ENCODE results near the gene TTLL4. TPM values are rescaled to one million over a fixed set of nuclear protein-coding genes. Genes with fewer than 3 reads are reported as not detected.

Gene TTLL4
- total RNA-seq, 2 donors from 2014 or later = 30.9 to 34.4 TPM

DNA sequence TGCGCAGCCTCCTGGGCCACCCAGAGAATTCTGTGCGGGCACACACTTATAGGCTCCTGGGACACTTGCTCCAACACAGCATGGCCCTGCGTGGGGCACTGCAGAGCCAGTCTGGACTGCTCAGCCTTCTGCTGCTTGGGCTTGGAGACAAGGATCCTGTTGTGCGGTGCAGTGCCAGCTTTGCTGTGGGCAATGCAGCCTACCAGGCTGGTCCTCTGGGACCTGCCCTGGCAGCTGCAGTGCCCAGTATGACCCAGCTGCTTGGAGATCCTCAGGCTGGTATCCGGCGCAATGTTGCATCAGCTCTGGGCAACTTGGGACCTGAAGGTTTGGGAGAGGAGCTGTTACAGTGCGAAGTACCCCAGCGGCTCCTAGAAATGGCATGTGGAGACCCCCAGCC, 11.8 kb upstream of the TTLL4 start:
- Mint-ChIP-seq H3K27me3 (ENCODE audit: low read depth) (no peaks in the 10 kb centered on the region), H3K4me1 (ENCODE audit: low read depth) (no peaks in the 10 kb centered on the region), H3K36me3 (ENCODE audit: insufficient read depth in 2 of 2) (no peaks in the 10 kb centered on the region), H3K27ac (no peak overlapping the region), H3K9me3 (no peaks in the 10 kb centered on the region), H3K4me3 (no peak overlapping the region)
- DNase-seq = no peak
- ATAC-seq (replicated peaks in 1 of 2) = no peak

GRCh38 chr2:218701806-218702205, 8.8 kb upstream of the TTLL4 start:
- no peak overlapping the region for H3K4me3 Mint-ChIP-seq
- H3K27me3 Mint-ChIP-seq (ENCODE audit: low read depth) = peaks cover 10% of the 10 kb centered on the region
- ATAC-seq (replicated peaks in 1 of 2) = no peak
- no peaks in the 10 kb centered on the region for H3K9me3 Mint-ChIP-seq
- H3K27ac Mint-ChIP-seq = peak overlapping the region; percentile 16
- H3K4me1 Mint-ChIP-seq (ENCODE audit: low read depth) = no peaks in the 10 kb centered on the region
- no peak for DNase-seq
- H3K36me3 Mint-ChIP-seq (ENCODE audit: insufficient read depth in 2 of 2) = no peaks in the 10 kb centered on the region

DNA sequence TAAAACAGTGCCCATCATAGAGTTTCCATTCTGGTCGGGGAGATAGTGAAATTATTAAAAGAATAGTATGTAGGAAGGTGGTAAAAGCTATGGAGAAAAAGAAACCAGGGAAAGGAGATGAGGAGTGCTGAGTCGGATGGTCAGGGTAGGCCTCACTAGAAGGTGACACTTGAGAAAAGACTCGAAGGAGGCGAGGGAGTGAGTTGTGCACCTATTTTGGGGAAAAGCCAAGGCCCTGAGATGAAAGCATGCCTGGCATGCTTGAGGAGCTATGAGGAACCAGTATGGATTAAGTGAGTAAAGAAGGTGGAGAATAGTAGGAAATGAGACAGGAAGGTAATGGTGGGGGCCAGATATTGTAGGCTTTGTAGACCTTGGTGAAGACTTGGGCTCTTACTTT, 7.3 kb upstream of the TTLL4 start:
- H3K36me3 Mint-ChIP-seq (ENCODE audit: insufficient read depth in 2 of 2) = no peaks in the 10 kb centered on the region
- H3K4me1 Mint-ChIP-seq (ENCODE audit: low read depth) = no peaks in the 10 kb centered on the region
- H3K27me3 Mint-ChIP-seq (ENCODE audit: low read depth) = peaks cover 12% of the 10 kb centered on the region
- ATAC-seq (replicated peaks in 1 of 2) (no peak), DNase-seq (no peak)
- H3K4me3 Mint-ChIP-seq = no peak overlapping the region
- H3K9me3 Mint-ChIP-seq = no peaks in the 10 kb centered on the region
- no peak overlapping the region for H3K27ac Mint-ChIP-seq

DNA sequence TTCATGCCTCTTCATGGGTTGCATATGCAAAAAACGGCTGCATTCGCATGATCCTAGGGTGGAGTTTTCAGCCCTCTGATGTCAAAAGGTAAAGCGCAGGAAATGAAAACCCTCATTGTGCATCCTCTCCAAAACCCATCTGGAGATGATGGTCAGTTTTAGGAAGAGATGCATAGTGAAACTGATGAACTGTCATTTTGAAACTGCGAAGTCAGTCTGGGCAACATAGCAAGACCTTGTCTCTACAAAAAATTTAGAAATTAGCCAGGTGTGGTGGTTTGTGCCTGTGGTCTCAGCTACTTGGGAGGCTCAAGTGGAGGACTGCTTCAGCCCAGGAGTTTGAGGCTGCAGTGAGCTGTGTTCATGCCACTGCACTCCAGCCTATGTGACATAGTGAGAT, 2.5 kb upstream of the TTLL4 start:
- Mint-ChIP-seq H3K4me1 (ENCODE audit: low read depth) (peaks cover 11% of the 10 kb centered on the region), H3K4me3 (no peak overlapping the region), H3K36me3 (ENCODE audit: insufficient read depth in 2 of 2) (no peaks in the 10 kb centered on the region), H3K9me3 (no peaks in the 10 kb centered on the region), H3K27me3 (ENCODE audit: low read depth) (peaks cover 12% of the 10 kb centered on the region), H3K27ac (peak overlapping the region; percentile 24)
- ATAC-seq (replicated peaks in 1 of 2) (no peak), DNase-seq (peak in 1 of 2 donors; percentile 5)

DNA sequence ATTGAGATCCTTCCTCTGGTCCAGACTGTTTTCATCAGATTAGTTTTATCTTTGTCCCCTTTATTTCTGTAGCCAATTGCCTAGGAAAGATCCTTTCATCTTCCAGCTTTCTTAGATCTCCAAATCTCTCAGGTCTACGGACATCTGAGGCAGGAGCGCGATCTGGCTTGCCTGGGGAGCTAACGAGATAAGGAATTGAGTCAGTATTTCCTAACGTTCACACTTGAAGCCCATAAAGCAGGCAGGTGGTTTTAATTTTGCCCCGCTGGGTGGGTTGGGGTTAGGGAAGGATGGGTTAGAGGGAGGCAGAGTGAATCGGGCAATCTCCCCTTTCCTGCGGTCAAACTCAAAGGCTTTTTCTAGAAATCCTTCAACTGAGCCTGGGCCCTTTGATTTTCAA, 727 bp upstream of the TTLL4 start:
- H3K4me3 Mint-ChIP-seq = peak overlapping the region; percentile 99
- ATAC-seq (replicated peaks in 1 of 2) (no peak), DNase-seq (no peak)
- H3K9me3 Mint-ChIP-seq = no peaks in the 10 kb centered on the region
- H3K4me1 Mint-ChIP-seq (ENCODE audit: low read depth) = peaks cover 18% of the 10 kb centered on the region
- peaks cover 12% of the 10 kb centered on the region for H3K27me3 Mint-ChIP-seq (ENCODE audit: low read depth)
- no peaks in the 10 kb centered on the region for H3K36me3 Mint-ChIP-seq (ENCODE audit: insufficient read depth in 2 of 2)
- no peak overlapping the region for H3K27ac Mint-ChIP-seq

DNA sequence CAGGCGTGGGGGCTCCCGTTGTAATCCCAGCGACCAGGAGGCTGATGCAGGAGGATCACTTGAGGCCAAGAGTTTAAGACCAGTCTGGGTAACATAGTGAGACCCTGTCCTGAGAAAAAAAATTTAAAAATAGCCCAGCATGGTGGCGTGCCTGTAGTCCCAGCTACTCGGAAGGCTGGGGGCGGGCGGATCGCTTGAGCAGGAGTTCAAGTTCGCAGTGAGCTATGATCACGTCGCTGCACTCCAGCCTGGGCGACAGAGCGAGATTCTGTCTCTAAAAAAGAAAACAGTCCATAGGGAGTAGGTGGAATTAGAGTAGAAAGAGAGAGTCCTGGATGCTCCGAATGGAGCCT, 325 bp upstream of the TTLL4 start:
- ATAC-seq (replicated peaks in 1 of 2) = no peak
- H3K27me3 Mint-ChIP-seq (ENCODE audit: low read depth) = peaks cover 12% of the 10 kb centered on the region
- no peak for DNase-seq
- H3K4me3 Mint-ChIP-seq = peak overlapping the region; percentile 99
- H3K4me1 Mint-ChIP-seq (ENCODE audit: low read depth) = peaks cover 18% of the 10 kb centered on the region
- H3K36me3 Mint-ChIP-seq (ENCODE audit: insufficient read depth in 2 of 2) = no peaks in the 10 kb centered on the region
- no peaks in the 10 kb centered on the region for H3K9me3 Mint-ChIP-seq
- H3K27ac Mint-ChIP-seq = no peak overlapping the region

DNA sequence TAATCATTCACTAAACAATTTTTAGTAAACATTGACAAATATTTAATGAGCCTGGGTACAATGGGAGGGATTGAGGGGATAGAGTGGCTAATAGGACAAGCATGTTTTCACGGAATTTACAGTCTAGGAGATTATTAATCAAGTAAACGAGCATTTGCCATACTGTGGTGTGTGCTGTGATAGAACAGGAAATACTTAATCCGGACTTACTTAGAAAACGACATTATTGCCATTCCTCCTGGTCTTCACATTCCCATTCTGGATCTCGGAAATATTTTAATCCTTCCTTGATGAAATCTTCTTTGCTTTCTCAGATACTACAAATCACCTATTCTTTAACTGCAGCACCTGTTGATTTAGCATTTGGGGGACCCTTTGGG, 905 bp downstream of the TTLL4 start:
- DNase-seq (no peak), ATAC-seq (replicated peaks in 1 of 2) (no peak)
- peaks cover 0 to 3% of the 10 kb centered on the region in 2 donors for H3K36me3 Mint-ChIP-seq (ENCODE audit: insufficient read depth in 2 of 2)
- H3K4me1 Mint-ChIP-seq (ENCODE audit: low read depth) = peaks cover 18% of the 10 kb centered on the region
- peak overlapping the region; percentile 77 for H3K27ac Mint-ChIP-seq
- H3K4me3 Mint-ChIP-seq = peak overlapping the region; percentile 99
- peaks cover 5% of the 10 kb centered on the region for H3K27me3 Mint-ChIP-seq (ENCODE audit: low read depth)
- H3K9me3 Mint-ChIP-seq = no peaks in the 10 kb centered on the region

GRCh38 chr2:218713922-218714321, 3.3 kb downstream of the TTLL4 start:
- no peak for ATAC-seq (replicated peaks in 1 of 2)
- no peak overlapping the region for H3K27ac Mint-ChIP-seq
- H3K27me3 Mint-ChIP-seq (ENCODE audit: low read depth) = no peaks in the 10 kb centered on the region
- H3K4me3 Mint-ChIP-seq = no peak overlapping the region
- DNase-seq = no peak
- H3K9me3 Mint-ChIP-seq = no peaks in the 10 kb centered on the region
- H3K4me1 Mint-ChIP-seq (ENCODE audit: low read depth) = peaks cover 24% of the 10 kb centered on the region
- peaks cover 0 to 3% of the 10 kb centered on the region in 2 donors for H3K36me3 Mint-ChIP-seq (ENCODE audit: insufficient read depth in 2 of 2)

DNA sequence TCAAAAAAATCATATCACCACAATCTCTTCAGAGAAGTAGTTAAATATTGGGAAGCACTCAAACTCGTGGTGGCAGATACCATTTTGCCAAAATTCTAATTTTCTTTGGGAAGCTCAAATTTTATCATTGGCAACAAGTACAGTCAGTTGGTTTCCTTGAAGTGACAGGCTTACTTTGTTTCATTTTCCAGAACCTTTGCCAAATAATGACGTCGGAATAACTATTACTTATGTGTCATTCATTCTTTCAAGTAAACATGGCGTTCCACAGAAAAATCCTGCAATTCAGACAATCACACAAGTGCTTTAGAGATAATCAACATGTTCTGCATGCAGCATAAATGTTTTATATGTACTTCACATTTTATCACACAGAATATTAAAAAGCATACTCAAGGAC, 5.4 kb downstream of the TTLL4 start:
- no peak for ATAC-seq (replicated peaks in 1 of 2)
- Mint-ChIP-seq H3K4me3 (no peak overlapping the region), H3K27ac (no peak overlapping the region), H3K9me3 (no peaks in the 10 kb centered on the region), H3K27me3 (ENCODE audit: low read depth) (no peaks in the 10 kb centered on the region), H3K36me3 (ENCODE audit: insufficient read depth in 2 of 2) (peaks cover 3 to 6% of the 10 kb centered on the region in 2 donors), H3K4me1 (ENCODE audit: low read depth) (peaks cover 30% of the 10 kb centered on the region)
- no peak for DNase-seq

GRCh38 chr2:218717262-218717661, 6.6 kb downstream of the TTLL4 start:
- H3K27me3 Mint-ChIP-seq (ENCODE audit: low read depth) = no peaks in the 10 kb centered on the region
- H3K9me3 Mint-ChIP-seq = no peaks in the 10 kb centered on the region
- ATAC-seq (replicated peaks in 1 of 2) = no peak
- no peak overlapping the region for H3K4me3 Mint-ChIP-seq
- peaks cover 19% of the 10 kb centered on the region for H3K4me1 Mint-ChIP-seq (ENCODE audit: low read depth)
- DNase-seq = no peak
- no peak overlapping the region for H3K27ac Mint-ChIP-seq
- peaks cover 3 to 6% of the 10 kb centered on the region in 2 donors for H3K36me3 Mint-ChIP-seq (ENCODE audit: insufficient read depth in 2 of 2)

DNA sequence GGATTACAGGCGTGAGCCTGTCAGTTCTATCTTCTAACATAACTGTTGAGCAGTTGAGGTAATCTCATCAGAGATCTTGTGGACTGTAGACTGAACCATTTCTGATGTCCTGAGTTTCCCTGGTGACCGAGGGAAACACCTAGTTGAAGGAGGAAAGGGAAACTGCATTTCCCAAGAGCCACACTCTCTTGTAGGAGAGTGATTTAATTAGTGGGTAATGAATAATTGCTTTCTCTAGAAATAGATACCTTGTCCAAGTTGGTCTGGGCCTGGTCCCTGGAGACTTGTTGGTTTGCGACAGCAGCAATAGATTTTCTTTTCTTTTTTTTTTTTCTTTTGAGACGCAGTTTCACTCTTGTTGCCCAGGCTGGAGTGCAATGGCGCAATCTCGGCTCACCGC, 7.4 kb downstream of the TTLL4 start:
- no peak for ATAC-seq (replicated peaks in 1 of 2)
- Mint-ChIP-seq H3K27ac (no peak overlapping the region), H3K9me3 (no peaks in the 10 kb centered on the region), H3K4me1 (ENCODE audit: low read depth) (peaks cover 27% of the 10 kb centered on the region), H3K4me3 (no peak overlapping the region), H3K36me3 (ENCODE audit: insufficient read depth in 2 of 2) (peaks cover 3 to 6% of the 10 kb centered on the region in 2 donors), H3K27me3 (ENCODE audit: low read depth) (no peaks in the 10 kb centered on the region)
- DNase-seq = no peak

GRCh38 chr2:218719457-218719856, 8.8 kb downstream of the TTLL4 start:
- Mint-ChIP-seq H3K27ac (no peak overlapping the region), H3K27me3 (ENCODE audit: low read depth) (no peaks in the 10 kb centered on the region), H3K9me3 (peaks cover 0 to 2% of the 10 kb centered on the region in 2 donors), H3K4me1 (ENCODE audit: low read depth) (peaks cover 24% of the 10 kb centered on the region), H3K4me3 (no peak overlapping the region), H3K36me3 (ENCODE audit: insufficient read depth in 2 of 2) (peaks cover 3 to 6% of the 10 kb centered on the region in 2 donors)
- ATAC-seq (replicated peaks in 1 of 2) (no peak), DNase-seq (no peak)

- no peak for DNase-seq
- peaks cover 3 to 6% of the 10 kb centered on the region in 2 donors for H3K36me3 Mint-ChIP-seq (ENCODE audit: insufficient read depth in 2 of 2)
- H3K27ac Mint-ChIP-seq = no peak overlapping the region
- H3K9me3 Mint-ChIP-seq = peaks cover 0 to 2% of the 10 kb centered on the region in 2 donors
- no peak overlapping the region for H3K4me3 Mint-ChIP-seq
- no peaks in the 10 kb centered on the region for H3K27me3 Mint-ChIP-seq (ENCODE audit: low read depth)
- ATAC-seq (replicated peaks in 1 of 2) = no peak
- peaks cover 24% of the 10 kb centered on the region for H3K4me1 Mint-ChIP-seq (ENCODE audit: low read depth)
These were observed 9.7 kb downstream of the TTLL4 start for GRCh38 chr2:218720048-218721041.

GRCh38 chr2:218721488-218721887, 10.9 kb downstream of the TTLL4 start:
- Mint-ChIP-seq H3K4me3 (no peak overlapping the region), H3K27ac (no peak overlapping the region), H3K4me1 (ENCODE audit: low read depth) (peaks cover 24% of the 10 kb centered on the region), H3K9me3 (peaks cover 0 to 2% of the 10 kb centered on the region in 2 donors), H3K27me3 (ENCODE audit: low read depth) (no peaks in the 10 kb centered on the region), H3K36me3 (ENCODE audit: insufficient read depth in 2 of 2) (peaks cover 5 to 15% of the 10 kb centered on the region in 2 donors)
- ATAC-seq (replicated peaks in 1 of 2) (no peak), DNase-seq (no peak)
